GM19324 (cell line): ENCODE results near the gene MRPS11.
A peak's percentile ranks its signal among the peaks of the same experiment; 100 is the strongest.
"Not testable (repeated sequence)": the region's sequence is repeated elsewhere in the genome, so short reads cannot be mapped to it uniquely, and the experiment has no call there.

ENCODE experiments used
- ATAC-seq: cut with Tn5 transposase; IDR thresholded peaks from one replicate; pipeline ENCODE4 v1.9.1; 2021; ENCODE audit warnings: mild to moderate bottlenecking, moderate library complexity; ENCODE audit not compliant: unreplicated experiment, low FRiP score

MRPS11 gene

GRCh38 chr15:88467073-88467934 is at the start of gene MRPS11, which contains the start of gene MRPL46:
MRPS11 (plus strand) TSS chr15:88467708; CDS start chr15:88467718, 10 bp downstream.
MRPL46 (minus strand) TSS chr15:88467388; CDS start chr15:88467377, 11 bp downstream.
- ATAC-seq: peak; percentile 92

GRCh38 chr15:88419830-88420229 is 47.7 kb upstream of the MRPS11 start:
- ATAC-seq: no peak

DNA sequence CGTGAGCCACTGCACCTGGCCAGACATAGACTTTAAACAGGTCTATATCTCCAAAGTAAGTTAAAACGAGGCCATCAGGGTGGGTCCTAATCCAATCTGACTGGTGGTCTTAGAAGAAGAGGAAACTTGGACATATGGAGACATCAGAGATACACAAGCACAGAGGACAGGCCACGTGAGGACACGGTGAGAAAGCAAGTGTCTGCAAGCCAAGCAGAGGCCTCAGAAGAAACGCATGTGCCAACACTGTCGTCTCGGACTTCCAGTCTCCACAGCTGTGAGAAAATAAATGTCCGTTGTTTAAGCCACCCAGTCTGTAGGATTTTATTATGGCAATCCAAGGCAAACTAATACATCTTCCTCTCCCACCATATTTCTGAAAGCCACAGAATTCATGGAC is 44.2 kb upstream of the MRPS11 start:
- ATAC-seq: no peak

GRCh38 chr15:88426304-88426703 is 41.2 kb upstream of the MRPS11 start:
- ATAC-seq: no peak

GRCh38 chr15:88428053-88428452 is 39.5 kb upstream of the MRPS11 start:
- ATAC-seq: no peak

GRCh38 chr15:88428805-88429605 is 38.5 kb upstream of the MRPS11 start:
- no peak for ATAC-seq

DNA sequence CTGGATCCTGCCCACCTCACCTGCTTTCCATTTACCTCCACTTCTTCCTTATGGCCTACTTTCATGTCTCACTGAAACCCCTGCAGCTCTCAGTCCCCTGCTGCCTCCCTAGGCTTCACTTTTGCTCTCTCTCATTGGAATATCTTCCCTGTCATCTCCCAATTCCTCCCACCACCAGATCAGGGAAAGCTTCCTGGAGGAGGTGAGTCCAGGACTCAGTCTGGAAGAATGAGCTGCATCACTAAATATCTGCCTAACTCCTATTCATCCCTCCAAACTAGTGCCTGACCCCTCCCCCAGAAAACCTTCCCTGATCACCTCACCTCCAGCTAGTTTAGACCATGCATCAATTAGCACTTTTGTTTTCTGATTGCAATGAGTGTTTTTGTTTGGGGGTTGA is 37.5 kb upstream of the MRPS11 start:
- ATAC-seq: no peak

GRCh38 chr15:88431441-88431840 is 36.1 kb upstream of the MRPS11 start:
- ATAC-seq: no peak

GRCh38 chr15:88433046-88433685 is 34.3 kb upstream of the MRPS11 start:
- no peak for ATAC-seq

DNA sequence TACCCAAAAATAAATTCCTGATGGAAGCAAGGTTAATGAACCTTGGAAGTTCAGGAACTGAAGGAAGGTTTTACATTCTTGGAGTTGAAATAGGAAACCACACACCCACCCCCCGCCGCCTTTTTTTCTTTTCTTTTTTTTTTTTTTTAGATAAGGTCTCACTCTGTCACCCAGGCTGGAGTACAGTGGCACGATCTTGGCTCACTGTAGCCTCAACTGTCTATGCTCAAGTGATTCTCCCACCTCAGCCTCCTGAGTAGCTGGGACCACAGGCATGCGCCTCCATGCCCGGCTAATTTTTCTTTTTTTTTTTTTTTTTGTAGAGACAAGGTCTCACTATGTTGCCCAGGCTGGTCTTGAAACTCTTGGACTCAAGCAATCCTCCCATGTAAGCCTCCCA is 33.4 kb upstream of the MRPS11 start:
- not testable (repeated sequence) for ATAC-seq

GRCh38 chr15:88438181-88438580 is 29.3 kb upstream of the MRPS11 start:
- ATAC-seq: no peak

GRCh38 chr15:88440021-88440420 is 27.5 kb upstream of the MRPS11 start:
- ATAC-seq: no peak

DNA sequence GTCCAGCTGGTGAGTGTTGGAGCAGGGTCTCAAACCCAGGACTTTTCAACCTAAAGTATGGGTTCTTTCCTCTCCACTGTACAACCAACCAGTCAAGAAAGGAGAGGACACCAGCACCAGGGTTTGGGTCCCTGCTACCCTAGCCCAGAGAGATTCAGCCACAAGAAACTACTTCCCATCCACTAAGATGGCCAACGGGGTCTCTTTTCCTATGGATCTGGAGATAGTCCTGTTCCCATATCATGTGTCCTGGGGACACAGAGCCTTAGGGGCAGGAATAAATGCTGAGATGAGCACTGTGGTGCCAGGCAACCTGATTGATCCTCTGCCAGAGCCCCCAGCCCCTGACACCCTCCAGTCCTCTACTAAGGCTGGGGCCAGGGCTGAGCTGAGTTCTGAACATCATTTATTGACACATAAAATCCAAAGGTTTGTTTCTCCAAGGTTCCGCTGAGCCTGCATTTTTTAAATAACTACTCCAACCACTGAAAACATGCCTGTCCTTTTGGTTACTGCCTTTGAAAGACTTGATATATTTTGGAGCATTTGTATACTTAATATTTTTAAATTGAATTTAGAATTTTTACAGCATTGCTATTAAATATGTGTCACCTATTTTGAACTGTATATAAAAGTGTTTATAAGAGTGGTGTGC is 26.3 kb upstream of the MRPS11 start:
- ATAC-seq: no peak

DNA sequence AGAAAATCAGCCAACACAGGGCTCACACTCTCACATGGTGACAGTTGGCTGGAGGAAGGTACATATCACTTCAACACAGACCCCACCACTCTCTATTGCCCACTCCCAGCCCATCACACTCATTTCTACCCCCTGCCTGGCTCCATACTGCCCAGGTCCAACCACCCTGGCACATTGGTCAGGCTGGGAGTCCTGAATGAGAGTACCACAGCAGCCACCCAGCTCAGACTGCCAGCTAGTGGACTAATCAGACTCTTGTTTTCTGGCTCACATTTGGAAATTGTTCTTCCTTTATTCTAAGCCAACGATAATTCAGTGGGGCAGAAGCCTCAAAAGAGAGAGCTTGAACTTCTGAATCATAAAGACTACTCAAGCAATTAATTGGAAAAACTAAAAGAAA is 20.3 kb upstream of the MRPS11 start:
- no peak for ATAC-seq

GRCh38 chr15:88447741-88448140 is 19.8 kb upstream of the MRPS11 start:
- no peak for ATAC-seq

DNA sequence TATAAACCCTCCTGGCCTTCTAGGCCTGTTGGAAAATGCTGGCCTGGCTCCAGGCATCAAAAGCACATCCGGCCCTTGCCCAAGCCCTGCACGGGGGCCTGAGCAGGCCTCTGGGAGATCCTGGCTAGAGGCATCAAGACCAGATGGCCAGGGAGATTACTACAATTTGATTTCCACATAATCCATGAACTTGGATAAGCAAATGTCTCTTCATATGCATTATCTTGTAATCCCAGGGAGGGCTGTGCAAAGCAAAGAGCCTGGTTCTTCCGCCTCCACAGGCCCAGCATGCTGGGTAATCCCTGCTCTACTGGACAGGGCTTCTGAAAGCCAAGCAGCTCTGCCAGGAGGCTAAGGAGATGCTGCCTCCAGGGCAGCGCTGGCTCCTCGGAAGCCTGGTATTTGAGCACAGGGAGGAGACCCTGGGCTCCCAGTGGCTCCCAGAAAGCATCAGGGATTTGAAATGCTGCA is 18.5 kb upstream of the MRPS11 start:
- ATAC-seq: no peak

- ATAC-seq: no peak
Observed at GRCh38 chr15:88449581-88449980, 17.9 kb upstream of the MRPS11 start.

DNA sequence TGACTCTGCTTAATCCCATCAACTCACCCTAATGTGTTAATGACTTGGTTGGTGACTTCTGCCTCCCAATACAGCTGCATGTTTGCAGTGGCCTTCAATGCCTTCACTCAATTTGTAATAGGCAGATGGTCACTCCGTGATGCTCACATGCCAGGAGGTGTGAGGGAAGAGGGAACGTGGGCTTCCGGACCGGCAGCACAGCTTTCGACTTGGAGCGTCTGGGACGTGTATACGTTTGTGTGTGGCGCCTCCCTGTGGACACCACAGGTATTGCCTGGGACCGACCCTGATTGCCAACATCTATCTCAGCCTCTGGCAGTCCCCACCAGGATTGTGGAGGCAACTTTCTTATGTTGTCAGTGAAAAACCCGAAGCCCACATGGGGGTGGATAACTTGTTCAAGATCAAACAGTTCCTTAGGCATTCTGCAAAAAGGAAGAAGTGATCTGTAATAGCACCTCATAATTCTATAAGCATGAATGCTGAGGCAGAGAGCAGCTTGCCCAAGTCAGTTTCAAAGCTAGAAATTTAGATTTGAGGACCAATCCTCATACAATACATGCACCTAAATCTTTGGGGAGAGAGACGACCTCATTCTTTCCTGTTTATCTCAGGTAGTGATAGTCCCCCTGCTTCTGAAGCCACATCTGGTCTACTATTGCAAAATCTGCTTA is 17.2 kb upstream of the MRPS11 start:
- ATAC-seq: no peak

GRCh38 chr15:88453651-88454050 is 13.9 kb upstream of the MRPS11 start:
- ATAC-seq: no peak

- no peak for ATAC-seq
Observed at GRCh38 chr15:88454236-88454635, 13.3 kb upstream of the MRPS11 start.
